GM21390 (cell line): Measurements from ENCODE around the gene SMC5.
"Not testable (repeated sequence)": the region's sequence is repeated elsewhere in the genome, so short reads cannot be mapped to it uniquely, and the experiment has no call there.

Experiments used
- ATAC-seq: cut with Tn5 transposase; IDR thresholded peaks from one replicate; pipeline ENCODE4 v1.9.1; 2021; ENCODE audit not compliant: unreplicated experiment

Gene SMC5

DNA sequence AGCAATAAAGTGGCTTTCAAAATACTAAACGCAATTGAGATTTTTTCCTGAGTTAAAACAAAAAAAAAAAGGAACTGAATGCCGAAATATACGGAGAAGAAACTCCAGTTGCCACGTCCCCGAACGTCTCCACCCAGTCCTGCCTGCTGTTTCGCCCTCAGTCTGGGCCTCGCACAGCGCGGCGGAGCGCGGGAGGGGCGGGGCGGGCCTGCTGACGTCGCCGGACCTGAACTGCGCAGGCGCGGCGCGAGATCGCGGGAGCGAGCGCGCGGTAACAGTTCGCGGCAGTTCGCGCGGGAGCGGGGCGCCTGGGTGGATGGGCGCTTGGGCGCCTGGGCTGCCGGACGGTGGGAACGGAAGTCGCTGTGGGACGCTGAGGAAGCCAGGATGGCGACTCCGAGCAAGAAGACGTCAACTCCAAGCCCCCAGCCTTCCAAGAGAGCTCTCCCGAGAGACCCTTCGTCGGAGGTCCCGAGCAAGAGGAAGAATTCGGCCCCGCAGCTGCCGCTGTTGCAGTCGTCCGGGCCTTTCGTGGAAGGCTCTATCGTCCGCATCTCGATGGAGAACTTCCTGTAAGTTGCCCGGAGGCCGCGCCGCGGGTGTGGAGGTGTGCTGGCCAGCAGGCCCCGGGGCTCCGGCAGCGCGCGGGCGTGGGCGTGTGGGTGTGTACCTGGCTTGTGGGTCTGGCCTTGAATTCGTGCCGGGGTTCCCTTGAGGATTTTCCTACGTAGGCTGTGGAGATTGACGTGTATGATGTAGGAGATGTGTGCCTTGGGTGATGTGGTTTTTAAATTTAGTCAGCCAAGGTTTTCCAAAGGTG is at the start of gene SMC5:
Gene SMC5 (plus strand): TSS at position 287 of the 820 bp plus-strand sequence. CDS start 101 bp downstream, at position 388.
- peak; percentile 76 for ATAC-seq

DNA sequence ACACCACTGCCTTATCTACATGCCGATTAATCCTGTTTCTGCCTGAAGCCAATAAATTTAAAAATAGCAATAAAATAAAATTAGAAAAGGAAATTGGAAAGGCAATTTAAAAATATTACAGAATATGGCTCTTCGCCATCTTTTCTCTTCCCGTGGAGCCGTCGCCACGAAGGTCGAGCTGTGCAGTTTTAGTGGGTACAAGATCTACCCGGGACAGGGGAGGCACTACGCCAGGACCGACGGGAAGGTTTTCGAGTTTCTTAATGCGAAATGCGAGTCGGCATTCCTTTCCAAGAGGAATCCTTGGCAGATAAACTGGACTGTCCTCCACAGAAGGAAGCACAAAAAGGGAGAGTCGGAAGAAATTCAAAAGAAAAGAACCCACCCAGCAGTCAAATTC is 41.7 kb upstream of the SMC5 start:
- ATAC-seq = no peak

DNA sequence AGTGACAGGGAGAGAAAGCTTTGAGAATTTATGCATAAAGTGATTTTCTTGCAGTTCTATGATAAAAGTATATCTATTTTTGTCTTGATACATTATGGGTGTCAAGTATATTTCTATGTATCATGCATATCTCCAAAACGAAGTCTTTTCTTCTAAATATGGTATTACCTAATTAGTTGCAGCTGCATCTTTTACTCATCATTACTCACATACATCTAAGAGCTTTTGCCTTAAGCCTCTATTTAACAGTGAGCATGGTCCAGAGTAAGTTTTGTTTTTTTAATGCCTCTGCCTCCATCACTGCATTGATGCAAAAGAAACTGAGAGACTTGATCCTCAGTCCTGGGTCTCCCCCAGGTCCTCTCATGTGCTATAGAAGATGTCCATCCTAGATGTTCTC is 40.0 kb upstream of the SMC5 start:
- no peak for ATAC-seq

DNA sequence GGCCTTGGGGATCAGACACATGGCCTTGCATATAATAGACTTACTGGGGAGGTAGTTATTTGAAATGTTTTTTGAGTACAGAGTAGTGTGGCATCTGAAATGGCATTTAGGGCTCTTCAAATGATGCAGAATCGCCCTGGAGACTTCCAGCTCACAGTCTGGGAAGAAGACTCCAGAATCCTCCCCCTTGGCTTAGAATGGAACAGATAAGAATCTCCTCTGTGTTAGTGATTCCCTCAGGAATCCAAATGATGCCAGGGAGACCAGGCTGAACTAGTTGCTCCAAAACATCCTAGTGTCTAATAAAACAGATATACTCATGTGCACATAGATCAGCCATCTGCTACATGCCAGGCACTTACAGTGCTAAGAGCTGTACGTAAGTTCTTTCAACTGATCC is 38.6 kb upstream of the SMC5 start:
- ATAC-seq = no peak

DNA sequence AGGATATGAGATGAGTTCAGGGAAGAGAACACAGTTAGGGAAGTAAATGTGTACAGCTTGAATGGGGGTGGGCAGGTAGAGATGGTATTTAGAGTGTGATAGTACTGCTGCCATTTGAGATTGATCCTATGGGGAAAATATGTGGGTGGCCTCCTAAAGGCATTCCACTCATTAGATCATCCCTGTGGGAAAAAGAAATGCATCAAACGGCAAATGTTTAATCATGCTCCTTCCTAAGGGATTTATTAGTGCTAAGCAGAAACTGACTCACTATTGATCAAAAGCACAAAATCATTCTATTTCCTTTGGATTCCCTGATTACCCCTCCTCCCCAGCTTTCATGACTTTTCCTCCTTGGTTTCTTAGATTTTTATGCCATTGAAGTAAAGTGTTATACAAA is 36.4 kb upstream of the SMC5 start:
- ATAC-seq = no peak

DNA sequence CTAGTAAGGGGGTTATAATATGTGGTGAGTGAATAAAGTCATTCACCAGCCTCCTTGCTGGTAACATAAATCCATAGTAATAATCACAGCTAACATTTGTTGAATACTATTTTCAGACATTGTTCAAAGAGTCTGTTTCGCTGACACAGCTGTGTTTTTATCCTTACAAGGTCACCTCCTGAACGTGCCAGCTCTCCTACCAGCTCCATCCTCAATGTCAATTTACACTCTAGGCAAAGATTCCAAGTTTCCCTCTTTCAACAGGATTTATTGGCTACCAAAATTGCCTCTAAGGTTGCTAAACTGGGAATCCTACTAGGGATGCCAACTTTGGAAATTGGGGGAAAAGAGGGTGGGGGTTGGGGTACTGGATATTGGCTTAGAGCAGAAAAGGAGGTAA is 30.7 kb upstream of the SMC5 start:
- no peak for ATAC-seq

DNA sequence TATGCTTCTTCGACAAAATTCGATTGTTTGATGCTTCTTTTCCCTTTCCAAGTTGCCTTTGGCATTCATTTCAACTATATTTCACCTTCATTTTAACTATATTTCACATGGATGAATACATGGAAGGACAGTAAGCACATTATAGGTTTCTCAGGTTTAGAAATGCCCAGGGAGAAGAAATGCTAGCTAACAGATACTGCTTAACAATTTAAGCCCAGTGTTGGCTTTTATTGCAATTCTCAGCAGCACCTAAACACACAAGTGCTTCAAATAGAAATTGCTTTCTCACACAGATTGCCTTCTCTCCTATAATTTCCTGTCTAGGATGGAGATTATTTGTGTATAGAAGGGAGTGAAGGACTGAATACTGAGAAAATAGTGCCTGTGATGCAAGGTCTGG is 30.2 kb upstream of the SMC5 start:
- ATAC-seq = no peak

DNA sequence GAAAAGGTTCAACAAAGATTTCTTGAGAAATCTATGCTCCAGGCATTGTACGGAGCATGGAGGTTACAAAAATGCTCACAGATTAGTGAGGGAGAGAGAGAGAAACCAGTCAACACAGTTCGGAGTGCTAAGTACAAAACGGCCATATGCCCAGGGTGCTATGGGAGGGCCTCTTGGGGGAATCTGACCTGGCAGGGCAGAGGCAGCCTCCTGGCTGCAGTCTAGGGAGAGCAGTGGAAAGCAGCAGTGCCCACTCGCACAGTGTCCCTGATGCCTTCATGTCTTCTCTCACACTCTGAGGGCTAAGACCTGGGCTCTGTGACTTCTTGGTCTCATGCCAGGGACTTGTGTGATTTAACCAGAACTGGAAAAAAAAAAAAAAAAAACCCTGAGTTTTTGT is 29.8 kb upstream of the SMC5 start:
- ATAC-seq = no peak

DNA sequence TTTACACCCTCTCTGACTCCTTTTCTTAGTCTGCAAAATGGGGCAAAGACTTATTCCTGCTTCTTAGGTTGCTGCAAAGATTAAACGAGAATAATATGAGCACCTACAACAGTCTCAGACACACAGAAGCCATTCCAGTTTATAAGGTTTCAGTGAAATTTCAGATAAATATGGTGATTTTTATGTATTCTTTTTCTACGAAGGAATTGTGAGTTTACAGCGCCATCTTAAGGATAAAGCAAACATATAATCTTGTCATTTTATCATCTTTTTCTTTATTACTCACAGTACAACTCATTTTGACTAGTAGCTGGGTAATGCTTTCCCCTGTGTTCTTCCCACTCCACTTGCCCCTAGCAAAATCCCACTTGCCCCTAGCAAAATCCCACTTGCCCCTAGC is 29.2 kb upstream of the SMC5 start:
- no peak for ATAC-seq

DNA sequence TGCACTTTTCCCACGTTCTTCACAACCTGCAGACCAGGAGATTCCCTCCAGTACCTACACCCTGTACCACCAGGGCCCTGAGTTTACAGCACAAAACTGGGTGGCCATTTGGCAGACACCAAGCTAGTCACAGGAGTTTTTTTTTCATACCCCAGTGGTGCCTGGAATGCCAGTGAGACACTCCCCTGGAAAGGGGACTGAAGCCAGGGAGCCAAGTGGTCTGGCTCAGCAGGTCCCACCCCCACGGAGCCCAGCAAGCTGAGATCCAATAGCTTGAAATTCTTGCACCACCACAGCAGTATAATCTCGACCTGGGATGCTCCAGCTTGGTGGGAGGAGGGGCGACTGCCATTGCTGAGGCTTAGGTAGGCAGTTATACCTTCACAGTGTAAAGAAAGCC is 26.3 kb upstream of the SMC5 start:
- no peak for ATAC-seq

DNA sequence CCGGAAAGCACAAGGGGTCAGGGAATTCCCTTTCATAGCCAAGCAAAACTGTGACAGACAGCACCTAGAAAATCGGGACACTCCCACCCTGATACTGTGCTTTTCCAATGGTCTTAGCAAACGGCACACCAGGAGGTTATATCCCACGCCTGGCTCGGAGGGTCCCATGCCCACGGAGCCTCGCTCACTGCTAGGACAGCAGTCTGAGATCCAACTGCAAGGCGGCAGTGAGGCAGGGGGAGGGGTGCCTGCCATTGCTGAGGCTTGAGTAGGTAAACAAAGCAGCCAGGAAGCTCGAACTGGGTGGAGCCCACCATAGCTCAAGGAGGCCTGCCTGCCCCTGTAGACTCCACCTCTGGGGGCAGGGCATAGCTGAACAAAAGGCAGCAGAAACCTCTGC is 24.6 kb upstream of the SMC5 start:
- not testable (repeated sequence) for ATAC-seq

DNA sequence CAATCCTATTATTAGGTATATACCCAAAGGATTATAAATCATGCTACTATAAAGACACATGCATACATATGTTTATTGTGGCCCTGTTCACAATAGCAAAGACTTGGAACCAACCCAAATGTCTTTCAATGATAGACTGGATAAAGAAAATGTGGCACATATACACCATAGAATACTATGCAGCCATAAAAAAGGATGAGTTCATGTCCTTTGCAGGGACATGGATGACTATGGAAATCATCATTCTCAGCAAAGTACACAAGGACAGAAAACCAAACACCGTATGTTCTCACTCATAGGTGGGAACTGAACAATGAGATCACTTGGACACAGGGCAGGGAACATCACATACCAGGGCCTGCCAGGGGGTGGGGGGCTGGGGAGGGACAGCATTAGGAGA is 12.8 kb upstream of the SMC5 start:
- not testable (repeated sequence) for ATAC-seq

DNA sequence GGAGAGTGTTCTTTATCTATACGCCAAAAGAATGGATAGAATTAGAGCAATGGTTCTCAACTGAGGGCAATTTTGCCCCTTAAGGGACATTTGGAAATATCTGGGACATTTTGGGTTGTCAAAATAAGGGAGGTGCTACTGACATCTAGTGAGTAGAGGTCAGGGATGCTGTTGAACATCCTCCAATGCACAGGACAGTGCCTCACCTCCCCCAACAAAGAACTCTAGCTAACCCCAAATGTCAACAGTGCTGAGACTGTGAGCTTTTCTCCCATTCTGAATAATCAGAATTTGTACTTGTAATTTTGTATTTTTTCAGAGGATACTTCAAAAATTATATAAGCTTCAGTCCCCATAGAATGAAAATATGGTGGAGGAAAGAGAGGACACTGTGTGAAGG is 8.6 kb upstream of the SMC5 start:
- no peak for ATAC-seq

DNA sequence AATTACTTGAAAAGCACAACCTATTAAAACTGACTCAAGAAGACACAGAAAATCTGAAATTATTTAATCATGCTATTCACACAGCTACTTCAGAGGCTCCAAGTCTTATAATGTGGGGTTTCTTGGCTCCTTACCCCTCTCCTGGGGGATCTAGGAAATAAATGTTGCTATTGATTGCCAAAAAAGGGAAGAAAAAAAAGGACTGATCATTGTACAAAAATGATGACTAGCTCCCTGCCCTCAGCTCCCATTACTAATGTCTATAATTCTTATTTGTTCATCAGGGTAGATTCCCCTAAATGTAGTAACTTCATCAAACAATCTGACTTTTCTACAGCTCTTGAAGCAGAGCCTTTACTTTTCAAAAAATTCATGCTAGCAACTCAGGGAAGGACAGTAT is 3.3 kb upstream of the SMC5 start:
- ATAC-seq = no peak

DNA sequence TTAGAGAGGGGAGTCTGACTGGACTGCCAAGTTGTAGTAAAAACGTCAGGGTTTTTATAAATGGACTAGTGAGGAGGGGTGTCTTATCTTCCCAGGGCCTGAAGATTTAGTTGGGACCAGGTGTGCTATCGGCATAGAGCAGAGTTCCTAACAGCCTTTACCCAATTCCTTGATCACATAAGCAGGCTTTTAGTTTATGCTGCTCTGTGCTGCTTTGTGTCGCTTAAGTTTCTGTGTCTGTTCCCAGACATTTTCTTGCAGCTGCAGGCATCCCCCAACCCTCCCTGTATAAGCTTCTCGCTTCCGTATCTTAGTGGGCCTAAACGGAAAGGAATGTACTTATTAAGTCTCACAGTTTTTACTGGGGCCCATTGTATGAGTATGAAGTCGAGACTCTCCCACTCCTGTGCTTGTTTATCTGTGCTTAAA is 2.6 kb upstream of the SMC5 start:
- no peak for ATAC-seq

DNA sequence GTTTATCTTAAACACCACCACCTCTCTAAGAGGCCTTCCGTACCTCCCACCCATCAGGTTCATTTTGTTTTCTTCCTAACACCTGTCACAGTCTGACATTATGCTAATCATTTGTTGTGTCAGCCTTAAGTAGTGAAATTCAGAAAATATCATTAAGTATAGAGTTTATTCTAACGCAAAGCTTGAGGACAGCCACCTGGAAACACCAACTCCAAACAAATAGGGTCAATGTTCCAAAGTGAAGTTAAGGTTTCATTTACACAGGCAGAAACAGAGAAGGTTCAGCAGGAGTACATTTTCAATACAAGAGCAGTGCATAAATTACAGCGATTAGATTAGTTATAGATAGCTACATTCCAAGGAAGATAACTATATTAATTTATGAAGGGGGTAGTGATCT is 1.3 kb upstream of the SMC5 start:
- no peak for ATAC-seq

DNA sequence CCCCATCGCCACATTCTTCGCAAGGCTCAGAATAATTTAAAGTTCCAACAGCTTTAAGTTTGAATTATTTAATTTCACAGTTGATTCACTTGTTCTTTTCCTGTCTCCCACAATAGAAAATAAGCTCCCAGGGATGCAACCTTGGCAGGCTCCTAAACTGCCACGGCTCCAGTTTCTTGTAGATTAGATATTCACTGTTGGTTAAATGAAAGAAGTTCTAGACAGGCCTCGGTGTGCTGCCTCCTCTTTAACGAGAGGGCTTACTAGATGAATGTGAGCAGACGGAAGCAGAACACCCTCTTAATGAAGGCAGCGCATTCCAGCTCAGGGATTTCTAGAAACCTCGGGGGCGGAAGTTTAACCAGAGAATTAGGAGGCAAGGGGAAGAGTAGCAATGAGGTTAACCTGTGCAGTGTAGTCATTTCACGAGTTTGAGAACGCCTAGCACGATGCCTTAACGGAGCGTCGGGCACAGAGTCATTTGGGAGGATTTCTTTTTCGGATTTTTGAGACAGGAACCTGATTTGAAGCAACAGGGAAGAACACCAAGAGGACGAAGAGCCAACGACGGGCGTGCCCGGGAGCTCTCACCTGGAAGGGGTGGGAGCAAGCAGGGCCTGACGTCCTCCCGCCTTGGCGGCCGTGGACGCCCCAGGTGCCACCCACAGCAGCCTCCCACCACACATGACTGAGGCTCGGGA is 637 bp upstream of the SMC5 start:
- ATAC-seq = peak; percentile 44

DNA sequence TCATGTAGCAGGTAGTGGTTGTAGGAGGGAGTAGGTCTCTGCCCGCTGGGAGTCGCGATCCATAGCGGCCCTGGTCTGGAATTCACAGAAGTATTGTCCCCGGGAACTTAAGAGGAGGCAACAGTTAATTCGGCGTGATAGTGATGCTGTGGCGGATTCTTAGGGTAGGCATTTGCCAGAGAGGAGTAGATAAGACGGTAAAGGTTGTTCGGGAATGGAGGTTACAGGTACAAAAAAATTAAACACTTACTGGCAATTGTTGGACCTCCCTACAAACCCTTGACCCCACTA is 679 bp downstream of the SMC5 start:
- no peak for ATAC-seq

DNA sequence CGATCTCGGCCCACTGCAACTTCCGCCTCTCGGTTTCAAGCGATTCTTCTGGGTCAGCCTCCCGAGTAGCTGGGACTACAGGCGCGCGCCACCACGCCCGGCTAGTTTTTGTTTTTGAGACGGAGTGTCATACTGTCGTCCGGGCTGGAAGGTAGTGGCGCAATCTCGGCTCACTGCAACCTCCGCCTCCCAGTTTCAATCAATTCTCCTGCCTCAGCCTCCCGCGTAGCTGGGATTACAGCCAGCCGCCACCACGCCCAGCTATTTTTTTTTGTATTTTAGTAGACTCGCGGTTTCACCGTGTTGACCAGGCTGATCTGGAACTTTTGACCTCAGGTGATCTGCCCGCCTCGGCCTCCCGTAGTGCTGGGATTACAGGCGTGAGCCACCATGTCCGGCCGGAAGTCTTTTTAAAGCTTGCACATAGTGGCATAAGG is 1.2 kb downstream of the SMC5 start:
- ATAC-seq = no peak

DNA sequence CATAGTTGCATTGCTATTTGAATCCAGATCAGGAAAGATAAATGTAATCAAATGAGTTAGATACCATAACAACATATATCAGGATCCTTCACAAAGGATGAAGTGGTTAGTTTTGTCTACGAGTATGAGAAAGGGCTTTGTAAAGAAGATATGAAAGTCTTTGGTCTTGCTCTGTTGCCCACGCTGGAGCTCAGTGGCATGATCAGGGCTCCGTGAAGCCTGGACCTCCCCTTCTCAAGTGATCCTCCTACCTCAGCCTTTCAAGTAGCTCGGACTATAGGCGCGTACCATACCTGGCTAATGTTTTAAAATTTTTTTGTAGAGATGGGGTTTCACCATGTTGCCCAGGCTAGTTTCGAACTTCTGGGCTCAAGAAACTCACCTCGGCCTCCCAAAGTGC is 1.8 kb downstream of the SMC5 start:
- peak; percentile 29 for ATAC-seq

DNA sequence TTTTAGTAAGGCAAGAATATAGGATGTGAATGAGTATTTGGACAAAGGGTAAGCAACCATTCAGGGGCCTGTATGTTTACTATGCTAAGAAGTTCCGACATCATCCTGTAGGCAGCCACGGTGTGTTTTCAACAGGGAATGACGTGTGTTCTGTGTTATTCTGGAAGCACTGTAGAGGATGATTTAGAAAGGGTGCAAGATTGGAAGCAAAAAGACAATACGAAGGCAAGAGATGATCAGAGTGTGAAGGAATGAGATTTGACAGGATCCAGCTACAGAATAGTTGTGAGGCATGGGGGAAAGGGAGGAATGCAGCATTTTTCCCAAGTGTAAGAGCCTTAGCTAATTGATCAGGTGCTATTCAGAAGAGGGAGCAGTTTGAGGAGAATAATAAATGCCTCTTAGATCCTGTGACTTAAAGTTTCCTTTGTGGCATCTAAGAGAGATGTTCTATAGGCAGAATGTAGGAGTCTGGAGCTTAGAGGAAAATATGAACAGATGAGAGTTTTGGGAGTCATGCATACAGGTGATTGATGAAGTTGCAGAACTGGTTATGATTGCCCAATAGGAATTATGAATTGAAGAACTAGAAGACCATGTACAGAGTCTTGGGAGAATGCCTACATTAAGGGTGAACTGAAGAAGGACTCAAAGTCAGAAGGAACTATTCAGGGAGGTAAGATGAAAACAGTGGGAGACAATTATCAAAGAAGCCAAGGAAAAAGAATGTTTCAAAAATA is 2.5 kb downstream of the SMC5 start:
- no peak for ATAC-seq

DNA sequence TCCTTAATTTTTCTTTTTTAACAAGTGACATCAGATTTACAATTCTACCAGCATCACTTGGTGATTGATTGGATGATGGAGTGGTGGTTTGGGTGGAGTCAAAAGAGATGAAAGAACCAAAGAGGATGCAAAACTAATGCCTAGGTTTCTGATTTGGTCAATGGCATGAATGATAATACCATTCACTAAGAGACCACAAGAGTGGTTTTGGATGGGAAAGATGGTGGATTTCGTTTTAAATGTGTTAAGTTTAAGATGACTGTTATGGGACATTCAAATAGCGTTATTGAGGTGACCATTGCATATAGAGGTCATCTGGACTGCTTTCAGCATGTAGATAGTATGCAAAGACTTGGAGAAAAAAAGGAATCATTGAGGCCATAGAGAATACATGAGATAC is 3.6 kb downstream of the SMC5 start:
- ATAC-seq = no peak
